NAMALWA (cell line): ENCODE measurements around the gene KCNN1.
"Not testable (repeated sequence)": the region's sequence is repeated elsewhere in the genome, so short reads cannot be mapped to it uniquely, and the experiment has no call there.

Experiments used
- DNase-seq: peaks from one replicate; pipeline ENCODE4 v3.0.0-alpha.2; 2015; ENCODE audit warnings: low spot score

KCNN1 gene

DNA sequence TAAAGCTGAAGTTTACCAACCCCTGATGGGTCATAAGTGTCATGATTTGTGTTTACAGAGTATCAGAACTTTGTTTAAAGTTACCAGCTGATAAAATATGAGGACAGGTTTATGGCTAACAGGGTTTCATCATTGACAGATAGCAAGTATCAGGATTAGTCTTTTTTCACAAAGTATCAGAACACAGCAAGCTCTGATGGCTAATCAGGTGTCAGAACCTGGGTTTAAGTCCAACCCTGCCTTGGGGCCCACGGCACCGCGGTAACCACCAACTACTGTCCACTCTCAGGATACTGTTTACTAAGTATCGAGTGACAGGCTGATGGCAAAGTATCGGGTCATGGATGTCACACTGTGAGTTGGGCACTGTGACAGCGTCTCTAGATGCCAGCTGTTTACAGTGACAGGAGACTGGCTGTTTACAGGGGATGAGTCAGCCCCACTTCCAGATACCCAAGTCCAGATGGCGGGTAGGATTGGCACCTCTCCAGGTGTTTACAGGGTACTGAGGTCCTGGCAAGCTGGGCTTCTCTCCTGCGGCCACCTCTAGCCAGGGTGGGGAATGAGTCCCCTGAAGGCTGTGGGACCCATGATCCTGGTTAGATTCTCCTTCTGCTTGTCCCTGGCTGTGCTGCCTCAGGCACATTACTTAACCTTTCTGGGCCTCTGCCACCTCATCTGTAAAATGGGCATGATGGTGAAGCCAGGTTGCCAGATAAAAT lies 62.9 kb downstream of the KCNN1 start:
- DNase-seq = peak; percentile 32

DNA sequence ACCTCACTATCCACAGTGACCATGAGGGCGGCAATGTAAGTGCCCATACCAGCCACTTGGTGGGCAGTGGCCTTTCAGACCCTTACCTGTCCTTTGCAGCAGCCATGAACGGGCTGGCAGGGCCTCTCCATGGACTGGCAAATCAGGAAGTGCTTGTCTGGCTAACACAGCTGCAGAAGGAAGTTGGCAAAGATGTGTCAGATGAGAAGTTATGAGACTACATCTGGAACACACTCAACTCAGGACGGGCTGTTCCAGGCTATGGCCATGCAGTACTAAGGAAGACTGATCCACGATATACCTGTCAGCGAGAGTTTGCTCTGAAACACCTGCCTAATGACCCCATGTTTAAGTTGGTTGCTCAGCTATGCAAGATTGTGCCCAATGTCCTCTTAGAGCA lies 64.5 kb downstream of the KCNN1 start:
- not testable (repeated sequence) for DNase-seq

DNA sequence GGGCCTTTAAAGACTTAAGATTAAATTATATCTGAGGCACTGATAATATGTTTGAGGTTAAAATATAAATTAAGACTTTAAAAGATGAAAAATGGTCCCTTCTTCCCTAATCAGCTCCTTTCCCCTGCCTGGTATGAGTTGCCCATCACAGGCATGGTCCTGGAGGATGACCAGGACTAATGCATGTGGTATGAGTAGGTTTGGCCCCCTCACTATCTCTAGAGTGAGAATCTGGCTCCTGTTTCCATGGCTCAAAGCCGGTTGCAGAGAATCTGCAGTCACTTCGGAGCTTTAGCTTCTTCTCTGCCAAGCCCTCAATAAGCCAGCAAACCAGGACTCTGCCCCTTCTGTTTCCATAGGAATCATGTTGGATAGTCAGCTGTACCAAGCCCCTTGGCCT lies 65.2 kb downstream of the KCNN1 start:
- DNase-seq = not testable (repeated sequence)

DNA sequence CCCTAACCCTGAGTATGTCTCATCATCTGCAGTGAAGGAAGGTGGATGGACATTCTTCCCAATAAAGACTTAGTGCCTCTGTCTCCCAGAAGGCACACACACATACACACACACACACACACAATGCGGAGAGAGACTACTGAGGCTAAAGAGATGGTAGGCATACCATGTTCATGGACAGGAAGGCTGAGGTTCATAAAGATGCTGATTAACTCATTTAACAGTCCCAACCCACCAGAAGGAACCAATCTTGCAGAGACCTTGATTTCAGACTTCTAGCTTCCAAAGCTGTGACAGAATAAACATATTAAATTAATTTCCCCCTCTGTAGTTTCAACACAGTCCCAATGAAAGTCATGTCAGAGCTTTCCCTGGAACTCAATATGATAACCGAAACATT lies 74.1 kb downstream of the KCNN1 start:
- DNase-seq = no peak

DNA sequence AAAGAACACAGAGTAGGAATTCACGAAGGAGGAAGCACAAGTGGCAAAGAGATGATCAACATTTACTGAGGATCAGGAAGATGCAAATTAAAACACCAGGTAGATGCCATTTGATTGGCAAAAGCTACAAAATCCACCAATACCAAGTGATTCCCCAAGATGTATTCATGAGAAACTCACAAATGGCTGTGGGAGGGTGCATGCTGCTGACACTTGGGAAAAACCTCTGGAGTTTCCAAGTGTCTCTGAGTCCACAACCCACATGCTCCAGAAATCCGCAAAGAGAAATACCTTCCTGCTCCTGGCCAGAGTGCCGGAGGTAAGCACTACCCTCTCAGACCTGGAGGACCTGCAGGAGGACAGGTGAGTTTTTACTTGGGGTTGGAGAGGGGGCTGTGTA lies 76.8 kb downstream of the KCNN1 start:
- DNase-seq = no peak

DNA sequence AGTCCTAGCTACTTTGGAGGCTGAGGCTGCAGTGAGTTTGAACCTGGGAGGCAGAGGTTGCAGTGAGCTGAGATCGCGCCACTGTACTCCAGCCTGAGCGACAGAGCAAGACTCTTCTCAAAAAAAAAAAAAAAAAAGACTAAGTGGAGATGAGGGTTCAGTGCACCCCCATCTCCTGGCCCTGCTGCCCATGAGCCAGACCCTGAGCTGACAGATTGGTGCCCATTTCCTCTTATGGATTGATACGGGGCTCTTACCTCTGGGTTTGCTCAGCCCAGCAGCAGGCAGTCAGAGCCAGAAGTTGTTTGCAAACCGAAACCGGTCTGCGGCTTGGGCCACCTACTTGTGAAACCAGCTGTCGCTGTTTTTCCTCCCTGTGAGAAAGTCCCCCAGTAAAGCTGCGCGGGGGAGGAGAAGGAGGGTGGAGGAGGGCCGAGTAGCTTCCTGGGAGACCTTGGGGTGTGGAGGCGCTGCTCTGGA lies 78.0 kb downstream of the KCNN1 start:
- peak; percentile 93 for DNase-seq

DNA sequence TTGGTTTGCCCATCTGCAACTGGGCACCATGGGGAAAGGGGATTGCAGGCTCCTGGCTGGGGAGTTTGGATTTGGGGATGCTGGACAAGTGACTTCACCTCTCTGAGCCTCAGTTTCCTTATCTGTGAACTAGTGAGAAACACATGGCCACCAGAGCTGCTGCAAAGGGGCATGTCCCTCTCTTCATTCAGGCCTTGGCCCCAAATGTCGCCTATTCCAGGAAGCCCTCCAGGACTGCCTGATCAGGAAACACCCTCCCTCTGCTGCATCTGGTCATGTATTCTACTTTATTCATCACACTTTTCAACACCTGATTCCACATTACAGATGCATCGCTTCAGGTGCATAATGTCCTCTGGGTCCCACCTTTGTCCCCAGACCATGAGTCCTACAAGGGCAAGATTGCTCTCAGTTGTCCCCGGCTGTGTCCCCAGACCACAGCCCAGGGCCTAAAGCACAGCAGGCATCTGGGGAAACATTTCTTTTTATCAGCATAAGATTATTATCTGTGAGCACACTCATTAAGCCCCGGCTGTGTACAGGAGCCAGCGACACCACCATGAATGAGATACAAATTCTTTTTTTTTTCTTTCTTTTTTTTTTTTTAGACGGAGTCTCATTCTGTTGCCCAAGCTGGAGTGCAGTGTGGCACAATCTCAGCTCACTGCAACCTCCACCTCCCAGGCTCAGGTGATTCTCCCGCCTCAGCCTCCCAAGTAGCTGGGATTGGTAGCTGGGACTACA lies 78.6 kb downstream of the KCNN1 start:
- peak; percentile 26 for DNase-seq

DNA sequence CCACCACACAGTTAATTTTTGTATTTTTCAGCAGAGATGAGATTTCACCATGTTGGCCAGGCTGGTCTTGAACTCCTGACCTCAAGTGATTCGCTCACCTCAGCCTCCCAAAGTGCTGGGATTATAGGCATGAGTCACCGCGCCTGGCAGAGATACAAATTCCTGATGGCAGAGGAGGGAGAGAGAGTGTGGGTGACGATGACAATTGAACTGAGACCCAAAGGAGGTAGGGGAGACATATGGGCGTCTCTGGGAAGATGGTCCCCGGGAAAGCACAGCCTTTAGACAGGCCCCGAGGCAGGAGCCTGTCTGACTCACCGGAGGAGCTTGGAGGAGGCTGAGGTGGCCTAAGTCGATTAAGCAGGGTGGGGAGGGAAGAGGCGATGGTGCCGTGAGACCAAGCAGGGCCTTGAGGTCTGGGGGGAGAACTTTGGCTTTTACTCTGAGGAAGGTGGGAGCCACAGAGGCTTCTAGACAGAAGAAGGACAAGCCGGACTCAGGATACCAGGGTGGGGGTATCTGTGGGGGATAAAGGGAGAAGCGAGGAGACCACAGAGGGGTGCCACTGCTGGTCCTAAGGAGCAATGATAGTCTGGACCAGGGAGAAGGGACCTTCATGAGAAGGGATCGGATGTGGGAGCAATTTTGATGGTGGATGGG lies 79.3 kb downstream of the KCNN1 start:
- no peak for DNase-seq

DNA sequence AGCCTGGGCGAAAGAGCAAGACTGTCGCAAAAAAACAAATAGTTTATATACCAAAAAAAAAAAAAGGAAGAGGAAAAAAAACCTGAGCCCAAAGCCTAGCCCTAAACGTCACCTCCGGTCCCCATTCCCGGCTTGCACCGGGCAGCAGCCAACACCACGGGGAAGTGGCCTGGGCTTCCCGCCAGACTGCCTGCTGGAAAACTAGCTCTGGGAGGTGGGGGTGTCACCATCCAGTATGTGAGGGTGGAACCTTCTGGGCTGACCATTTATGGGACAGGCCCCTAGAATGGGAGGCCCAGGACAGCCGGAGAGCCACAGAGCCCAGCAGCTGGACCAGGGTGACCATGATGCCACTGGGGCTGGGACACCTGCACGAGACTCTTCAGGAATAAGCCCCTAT lies 82.5 kb downstream of the KCNN1 start:
- no peak for DNase-seq
